Chondrocyte (in vitro differentiated cells): ENCODE data around the gene SERPINA3. TPM values are rescaled to one million over a fixed set of nuclear protein-coding genes. Genes with fewer than 3 reads are reported as not detected.
"Not testable (repeated sequence)": the region's sequence is repeated elsewhere in the genome, so short reads cannot be mapped to it uniquely, and the experiment has no call there.

ENCODE experiments used
- DNase-seq: peaks from one replicate; pipeline ENCODE4 v3.0.0; 2021; ENCODE audit warnings: mixed read lengths, low spot score
- H3K27ac Mint-ChIP-seq: one replicate; pipeline ENCODE4 v1.8.0; 2021; ENCODE audit warnings: mild to moderate bottlenecking, moderate library complexity, mixed read lengths; ENCODE audit not compliant: unreplicated experiment
- H3K27me3 Mint-ChIP-seq: 2 replicates; pipeline ENCODE4 v1.8.0; 2021; ENCODE audit warnings: low read depth, mixed read lengths
- H3K36me3 Mint-ChIP-seq: 2 replicates; pipeline ENCODE4 v1.8.0; 2021; ENCODE audit warnings: low read depth, mixed read lengths
- H3K4me1 Mint-ChIP-seq: 2 replicates; pipeline ENCODE4 v1.8.0; 2021; ENCODE audit warnings: low read depth, mild to moderate bottlenecking, mixed read lengths
- H3K4me3 Mint-ChIP-seq: one replicate; pipeline ENCODE4 v1.8.0; 2021; ENCODE audit warnings: mild to moderate bottlenecking, moderate library complexity, mixed read lengths; ENCODE audit not compliant: unreplicated experiment
- H3K9me3 Mint-ChIP-seq: 2 replicates; pipeline ENCODE4 v1.8.0; 2021; ENCODE audit warnings: low read depth, mixed read lengths
- CTCF ChIP-seq: fragments of 200-600 bp; sonication (generic); IDR thresholded peaks from 2 replicates; pipeline ENCODE4 v1.5.0; 2021; ENCODE audit warnings: antibody characterized with exemption, mild to moderate bottlenecking, moderate library complexity
- total RNA-seq: library from RNA; stranded (reverse); gene quantifications from 3 replicates; pipeline ENCODE4 v1.2.1, GENCODE V29; 2021

Gene SERPINA3
- total RNA-seq, 1 donor from 2014 or later = 3.6 TPM

GRCh38 chr14:94601884-94602391 lies 10.3 kb upstream of the SERPINA3 start:
- DNase-seq = no peak
- TF ChIP-seq CTCF = no peak
- peaks cover 3% of the 10 kb centered on the region for H3K9me3 Mint-ChIP-seq
- no peaks in the 10 kb centered on the region for H3K36me3 Mint-ChIP-seq
- no peak overlapping the region for H3K4me3 Mint-ChIP-seq
- no peaks in the 10 kb centered on the region for H3K27me3 Mint-ChIP-seq
- peaks cover 40% of the 10 kb centered on the region for H3K4me1 Mint-ChIP-seq
- H3K27ac Mint-ChIP-seq = peak overlapping the region; percentile 98

GRCh38 chr14:94602722-94603121 lies 9.5 kb upstream of the SERPINA3 start:
- Mint-ChIP-seq H3K9me3 (peaks cover 3% of the 10 kb centered on the region), H3K27ac (peak overlapping the region; percentile 98), H3K36me3 (no peaks in the 10 kb centered on the region), H3K4me3 (no peak overlapping the region), H3K27me3 (no peaks in the 10 kb centered on the region), H3K4me1 (peaks cover 40% of the 10 kb centered on the region)
- TF ChIP-seq CTCF = no peak
- DNase-seq = no peak

- H3K27ac Mint-ChIP-seq = no peak overlapping the region
- no peak overlapping the region for H3K4me3 Mint-ChIP-seq
- peaks cover 26% of the 10 kb centered on the region for H3K4me1 Mint-ChIP-seq
- no peaks in the 10 kb centered on the region for H3K27me3 Mint-ChIP-seq
- TF ChIP-seq CTCF = no peak
- H3K9me3 Mint-ChIP-seq = peaks cover 3% of the 10 kb centered on the region
- H3K36me3 Mint-ChIP-seq = no peaks in the 10 kb centered on the region
- DNase-seq = no peak
Measured at GRCh38 chr14:94605361-94605760, 6.8 kb upstream of the SERPINA3 start.

- H3K9me3 Mint-ChIP-seq, H3K27me3 Mint-ChIP-seq, H3K36me3 Mint-ChIP-seq, H3K4me3 Mint-ChIP-seq, DNase-seq: not testable (repeated sequence)
- peak overlapping the region; percentile 32 for H3K27ac Mint-ChIP-seq
- peaks cover 29% of the 10 kb centered on the region for H3K4me1 Mint-ChIP-seq
Measured at GRCh38 chr14:94608966-94609365, 3.2 kb upstream of the SERPINA3 start.

- Mint-ChIP-seq H3K9me3 (peaks cover under 1% of the 10 kb centered on the region), H3K27ac (peak overlapping the region; percentile 97), H3K4me3 (no peak overlapping the region), H3K36me3 (peaks cover 1% of the 10 kb centered on the region), H3K27me3 (no peaks in the 10 kb centered on the region), H3K4me1 (peaks cover 29% of the 10 kb centered on the region)
- TF ChIP-seq CTCF = no peak
- no peak for DNase-seq
Measured at GRCh38 chr14:94611179-94611578, 1.0 kb upstream of the SERPINA3 start.
